Measurements from ENCODE around the gene SLC35G1. TPM values are rescaled to one million over a fixed set of nuclear protein-coding genes. Genes with fewer than 3 reads are reported as not detected.

Gene SLC35G1
- total and polyA plus RNA-seq, 4 donors: 2.2 to 7.6 (median 3.2) TPM

DNA sequence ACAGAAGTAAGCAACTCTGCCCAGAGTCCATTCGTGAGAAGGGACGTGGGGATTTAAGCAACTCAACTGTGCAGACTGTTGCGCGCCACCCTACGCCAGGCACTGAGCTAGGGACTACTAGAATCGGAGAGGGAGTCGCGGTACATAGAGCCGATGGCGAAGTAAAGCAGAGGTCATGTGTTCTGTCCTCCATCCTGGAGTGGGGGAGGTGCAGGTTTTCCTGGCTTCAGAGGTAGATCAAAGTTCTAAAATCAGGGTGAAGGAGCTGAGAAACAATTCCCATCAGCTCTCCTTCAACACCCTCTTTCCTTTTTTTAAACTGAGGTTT is 23.2 kb downstream of the SLC35G1 start:
- Histone ChIP-seq H3K9me3 (ENCODE audit: control insufficient read depth in 4 of 4, low read length in 3 of 4) (no peaks in the 10 kb centered on the region), H3K36me3 (ENCODE audit: control insufficient read depth in 4 of 4, insufficient read depth in 3 of 4, low read depth in 1 of 4, low read length in 3 of 4) (no peaks in the 10 kb centered on the region), H3K9ac (ENCODE audit: low read depth in 1 of 2, low read length in 2 of 2) (no peak overlapping the region), H3K27ac (ENCODE audit: low read depth in 1 of 2, low read length in 2 of 2) (no peak overlapping the region), H3K4me1 (ENCODE audit: control insufficient read depth in 4 of 4, insufficient read depth in 4 of 4, low read length in 3 of 4) (peaks cover 0 to 18% (median 14%) of the 10 kb centered on the region in 4 donors), H3K4me3 (ENCODE audit: low read depth in 1 of 3, low read length in 3 of 3) (peak overlapping the region; percentile 4 to 56 (median 39)), H3K27me3 (ENCODE audit: control insufficient read depth in 4 of 4, insufficient read depth in 4 of 4, low read length in 3 of 4) (no peaks in the 10 kb centered on the region)
- DNase-seq (ENCODE audit: low spot score): no peak
- TF ChIP-seq GABPA (IDR thresholded peaks at IDR 0.05 in 1 of 2, conservative IDR thresholded peaks at IDR 0.05 in 1 of 2) (no peak), YY1 (IDR thresholded peaks at IDR 0.05) (peak; percentile 69)
- 33% methylated on average over 10 of the region's 10 CpGs for WGBS

DNA sequence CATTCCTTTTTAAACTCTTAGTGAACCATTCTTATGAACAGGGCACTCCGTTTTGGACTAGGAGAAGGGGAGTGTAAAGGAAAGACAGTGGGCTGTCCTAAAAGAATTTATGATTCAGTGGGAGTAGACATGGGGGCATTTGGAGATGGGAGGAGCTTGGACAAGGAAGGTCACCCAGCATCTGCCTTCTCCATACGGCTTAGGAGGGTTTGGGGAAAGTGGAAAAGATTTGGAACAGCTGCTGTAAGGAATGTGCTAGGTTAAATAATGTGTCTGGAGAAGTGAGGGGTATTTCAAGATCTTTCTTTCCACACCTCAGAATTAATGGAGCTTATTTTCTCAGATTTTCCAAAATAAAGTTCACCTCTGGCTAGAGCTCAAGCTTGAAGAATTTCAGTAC is 24.0 kb downstream of the SLC35G1 start:
- Histone ChIP-seq H3K36me3 (ENCODE audit: control insufficient read depth in 4 of 4, insufficient read depth in 3 of 4, low read depth in 1 of 4, low read length in 3 of 4) (no peaks in the 10 kb centered on the region), H3K4me3 (ENCODE audit: low read depth in 1 of 3, low read length in 3 of 3) (no peak overlapping the region), H3K27me3 (ENCODE audit: control insufficient read depth in 4 of 4, insufficient read depth in 4 of 4, low read length in 3 of 4) (no peaks in the 10 kb centered on the region), H3K9me3 (ENCODE audit: control insufficient read depth in 4 of 4, low read length in 3 of 4) (no peaks in the 10 kb centered on the region), H3K4me1 (ENCODE audit: control insufficient read depth in 4 of 4, insufficient read depth in 4 of 4, low read length in 3 of 4) (peaks cover 0 to 10% (median 7%) of the 10 kb centered on the region in 4 donors), H3K27ac (ENCODE audit: low read depth in 1 of 2, low read length in 2 of 2) (no peak overlapping the region), H3K9ac (ENCODE audit: low read depth in 1 of 2, low read length in 2 of 2) (no peak overlapping the region)
- TF ChIP-seq EGR1 (IDR thresholded peaks at IDR 0.05; ENCODE audit: low read depth in 2 of 2): no peak
- no peak for TF ChIP-seq RAD21 (IDR thresholded peaks at IDR 0.05)
- no peak for TF ChIP-seq RXRA (IDR thresholded peaks at IDR 0.05)
- TF ChIP-seq, protein P1, sequence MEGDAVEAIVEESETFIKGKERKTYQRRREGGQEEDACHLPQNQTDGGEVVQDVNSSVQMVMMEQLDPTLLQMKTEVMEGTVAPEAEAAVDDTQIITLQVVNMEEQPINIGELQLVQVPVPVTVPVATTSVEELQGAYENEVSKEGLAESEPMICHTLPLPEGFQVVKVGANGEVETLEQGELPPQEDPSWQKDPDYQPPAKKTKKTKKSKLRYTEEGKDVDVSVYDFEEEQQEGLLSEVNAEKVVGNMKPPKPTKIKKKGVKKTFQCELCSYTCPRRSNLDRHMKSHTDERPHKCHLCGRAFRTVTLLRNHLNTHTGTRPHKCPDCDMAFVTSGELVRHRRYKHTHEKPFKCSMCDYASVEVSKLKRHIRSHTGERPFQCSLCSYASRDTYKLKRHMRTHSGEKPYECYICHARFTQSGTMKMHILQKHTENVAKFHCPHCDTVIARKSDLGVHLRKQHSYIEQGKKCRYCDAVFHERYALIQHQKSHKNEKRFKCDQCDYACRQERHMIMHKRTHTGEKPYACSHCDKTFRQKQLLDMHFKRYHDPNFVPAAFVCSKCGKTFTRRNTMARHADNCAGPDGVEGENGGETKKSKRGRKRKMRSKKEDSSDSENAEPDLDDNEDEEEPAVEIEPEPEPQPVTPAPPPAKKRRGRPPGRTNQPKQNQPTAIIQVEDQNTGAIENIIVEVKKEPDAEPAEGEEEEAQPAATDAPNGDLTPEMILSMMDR (IDR thresholded peaks at IDR 0.05; ENCODE audit: low read depth, low read length, missing input control): no peak
- TF ChIP-seq, protein P2, sequence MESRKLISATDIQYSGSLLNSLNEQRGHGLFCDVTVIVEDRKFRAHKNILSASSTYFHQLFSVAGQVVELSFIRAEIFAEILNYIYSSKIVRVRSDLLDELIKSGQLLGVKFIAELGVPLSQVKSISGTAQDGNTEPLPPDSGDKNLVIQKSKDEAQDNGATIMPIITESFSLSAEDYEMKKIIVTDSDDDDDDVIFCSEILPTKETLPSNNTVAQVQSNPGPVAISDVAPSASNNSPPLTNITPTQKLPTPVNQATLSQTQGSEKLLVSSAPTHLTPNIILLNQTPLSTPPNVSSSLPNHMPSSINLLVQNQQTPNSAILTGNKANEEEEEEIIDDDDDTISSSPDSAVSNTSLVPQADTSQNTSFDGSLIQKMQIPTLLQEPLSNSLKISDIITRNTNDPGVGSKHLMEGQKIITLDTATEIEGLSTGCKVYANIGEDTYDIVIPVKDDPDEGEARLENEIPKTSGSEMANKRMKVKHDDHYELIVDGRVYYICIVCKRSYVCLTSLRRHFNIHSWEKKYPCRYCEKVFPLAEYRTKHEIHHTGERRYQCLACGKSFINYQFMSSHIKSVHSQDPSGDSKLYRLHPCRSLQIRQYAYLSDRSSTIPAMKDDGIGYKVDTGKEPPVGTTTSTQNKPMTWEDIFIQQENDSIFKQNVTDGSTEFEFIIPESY (IDR thresholded peaks at IDR 0.05): no peak
- TF ChIP-seq YY1 (IDR thresholded peaks at IDR 0.05): no peak
- TF ChIP-seq TAF1 (conservative IDR thresholded peaks at IDR 0.05): no peak
- TF ChIP-seq SP1 (IDR thresholded peaks at IDR 0.05): no peak
- TF ChIP-seq, protein P3, sequence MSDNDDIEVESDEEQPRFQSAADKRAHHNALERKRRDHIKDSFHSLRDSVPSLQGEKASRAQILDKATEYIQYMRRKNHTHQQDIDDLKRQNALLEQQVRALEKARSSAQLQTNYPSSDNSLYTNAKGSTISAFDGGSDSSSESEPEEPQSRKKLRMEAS (IDR thresholded peaks at IDR 0.05): no peak
- TF ChIP-seq HNF4A (conservative IDR thresholded peaks at IDR 0.05): no peak
- no peak for TF ChIP-seq HNF4G (IDR thresholded peaks at IDR 0.05)
- no peak for TF ChIP-seq FOXA2 (IDR thresholded peaks at IDR 0.05)
- no peak for TF ChIP-seq JUND (IDR thresholded peaks at IDR 0.05)
- TF ChIP-seq, protein P4, sequence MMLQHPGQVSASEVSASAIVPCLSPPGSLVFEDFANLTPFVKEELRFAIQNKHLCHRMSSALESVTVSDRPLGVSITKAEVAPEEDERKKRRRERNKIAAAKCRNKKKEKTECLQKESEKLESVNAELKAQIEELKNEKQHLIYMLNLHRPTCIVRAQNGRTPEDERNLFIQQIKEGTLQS (IDR thresholded peaks at IDR 0.05): no peak
- TF ChIP-seq, protein P5, sequence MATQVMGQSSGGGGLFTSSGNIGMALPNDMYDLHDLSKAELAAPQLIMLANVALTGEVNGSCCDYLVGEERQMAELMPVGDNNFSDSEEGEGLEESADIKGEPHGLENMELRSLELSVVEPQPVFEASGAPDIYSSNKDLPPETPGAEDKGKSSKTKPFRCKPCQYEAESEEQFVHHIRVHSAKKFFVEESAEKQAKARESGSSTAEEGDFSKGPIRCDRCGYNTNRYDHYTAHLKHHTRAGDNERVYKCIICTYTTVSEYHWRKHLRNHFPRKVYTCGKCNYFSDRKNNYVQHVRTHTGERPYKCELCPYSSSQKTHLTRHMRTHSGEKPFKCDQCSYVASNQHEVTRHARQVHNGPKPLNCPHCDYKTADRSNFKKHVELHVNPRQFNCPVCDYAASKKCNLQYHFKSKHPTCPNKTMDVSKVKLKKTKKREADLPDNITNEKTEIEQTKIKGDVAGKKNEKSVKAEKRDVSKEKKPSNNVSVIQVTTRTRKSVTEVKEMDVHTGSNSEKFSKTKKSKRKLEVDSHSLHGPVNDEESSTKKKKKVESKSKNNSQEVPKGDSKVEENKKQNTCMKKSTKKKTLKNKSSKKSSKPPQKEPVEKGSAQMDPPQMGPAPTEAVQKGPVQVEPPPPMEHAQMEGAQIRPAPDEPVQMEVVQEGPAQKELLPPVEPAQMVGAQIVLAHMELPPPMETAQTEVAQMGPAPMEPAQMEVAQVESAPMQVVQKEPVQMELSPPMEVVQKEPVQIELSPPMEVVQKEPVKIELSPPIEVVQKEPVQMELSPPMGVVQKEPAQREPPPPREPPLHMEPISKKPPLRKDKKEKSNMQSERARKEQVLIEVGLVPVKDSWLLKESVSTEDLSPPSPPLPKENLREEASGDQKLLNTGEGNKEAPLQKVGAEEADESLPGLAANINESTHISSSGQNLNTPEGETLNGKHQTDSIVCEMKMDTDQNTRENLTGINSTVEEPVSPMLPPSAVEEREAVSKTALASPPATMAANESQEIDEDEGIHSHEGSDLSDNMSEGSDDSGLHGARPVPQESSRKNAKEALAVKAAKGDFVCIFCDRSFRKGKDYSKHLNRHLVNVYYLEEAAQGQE (IDR thresholded peaks at IDR 0.05): no peak
- TF ChIP-seq NR2F2 (IDR thresholded peaks at IDR 0.05): no peak
- TF ChIP-seq GABPA (IDR thresholded peaks at IDR 0.05 in 1 of 2, conservative IDR thresholded peaks at IDR 0.05 in 1 of 2): no peak
- no peak for TF ChIP-seq FOXA1 (IDR thresholded peaks at IDR 0.05)
- no peak for DNase-seq (ENCODE audit: low spot score)
- WGBS: 83% methylated on average over 2 of the region's 2 CpGs

Data from liver (tissue), 9 donors.